ENCODE data around the gene PDLIM4.

Gene PDLIM4

GRCh38 chr5:132253452-132254320 lies 3.8 kb upstream of the PDLIM4 start:
- DNase-seq (ENCODE audit: low read depth, low spot score), result no peak

- no peak for DNase-seq (ENCODE audit: low read depth, low spot score)
Measured at GRCh38 chr5:132254321-132254977, 3.0 kb upstream of the PDLIM4 start.

- DNase-seq (ENCODE audit: low read depth, low spot score), result no peak
Measured at GRCh38 chr5:132256086-132256782, 1.3 kb upstream of the PDLIM4 start.

GRCh38 chr5:132256783-132257130 lies 739 bp upstream of the PDLIM4 start:
- DNase-seq (ENCODE audit: low read depth, low spot score), result no peak

- DNase-seq (ENCODE audit: low read depth, low spot score), result no peak
Measured at GRCh38 chr5:132258102-132259068, 889 bp downstream of the PDLIM4 start.

GRCh38 chr5:132259069-132259851 lies 1.8 kb downstream of the PDLIM4 start:
- peak; percentile 50 for DNase-seq (ENCODE audit: low read depth, low spot score)

DNA sequence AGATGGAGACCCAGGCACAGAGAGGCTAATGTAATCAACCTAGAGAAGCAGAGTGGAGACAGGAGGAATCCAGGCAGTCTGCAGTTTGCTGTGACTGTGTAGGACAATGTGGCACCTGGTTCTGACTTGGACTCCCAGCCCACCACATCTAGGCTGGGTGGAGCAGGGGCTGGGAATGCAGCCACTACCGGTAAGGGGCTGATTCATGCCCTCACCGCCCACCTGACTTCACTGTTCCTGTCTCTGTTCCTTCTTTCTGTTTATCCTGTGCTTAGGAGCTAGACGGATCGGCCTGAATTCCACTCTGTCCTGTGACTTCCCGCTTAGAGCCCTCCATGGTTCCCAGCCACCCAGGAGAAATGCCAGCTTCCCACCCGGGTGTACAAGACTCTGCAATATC lies 2.6 kb downstream of the PDLIM4 start:
- DNase-seq (ENCODE audit: low read depth, low spot score), result no peak

- DNase-seq (ENCODE audit: low read depth, low spot score), result no peak
Measured at GRCh38 chr5:132260714-132261551, 3.4 kb downstream of the PDLIM4 start.

DNA sequence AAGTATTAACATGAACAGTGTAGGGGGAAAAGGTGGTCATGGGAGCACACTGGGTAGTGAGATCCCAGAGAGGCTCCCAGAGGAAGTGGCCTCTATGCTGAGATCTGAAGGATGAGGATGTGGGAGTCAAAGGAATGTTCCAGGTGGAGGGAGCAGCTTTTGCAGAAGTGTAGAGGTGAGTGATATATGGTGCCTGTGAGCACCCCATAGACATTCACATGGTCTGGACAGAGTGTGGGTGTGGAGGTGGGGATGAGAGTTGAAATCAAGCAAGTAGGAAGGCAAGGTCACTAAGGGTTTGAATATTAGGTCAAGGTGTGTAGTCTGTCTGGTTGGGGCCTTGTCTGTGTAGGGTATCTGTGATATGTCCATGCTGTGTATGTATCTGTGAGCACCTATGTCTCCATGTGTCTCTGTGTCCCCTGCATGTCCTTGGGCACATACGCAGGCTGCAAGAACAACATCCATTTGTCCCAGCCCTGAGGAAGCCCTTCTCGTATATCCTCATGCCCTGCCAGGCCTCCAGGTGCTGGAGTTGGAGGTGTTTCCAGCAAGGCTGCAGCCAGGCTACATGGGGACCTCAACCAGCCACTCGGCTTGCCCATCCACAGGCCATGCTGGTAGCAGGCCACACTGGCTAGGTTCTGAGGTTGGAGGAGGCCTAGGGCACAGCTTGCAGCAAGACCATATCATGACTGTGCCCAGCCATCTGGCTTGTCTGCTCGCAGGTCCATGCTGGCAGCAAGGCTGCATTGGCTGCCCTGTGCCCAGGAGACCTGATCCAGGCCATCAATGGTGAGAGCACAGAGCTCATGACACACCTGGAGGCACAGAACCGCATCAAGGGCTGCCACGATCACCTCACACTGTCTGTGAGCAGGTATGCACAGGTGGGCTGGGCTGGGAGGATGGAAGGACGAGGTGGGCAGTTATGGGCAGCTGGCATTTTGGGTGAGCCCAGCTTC lies 4.7 kb downstream of the PDLIM4 start:
- no peak for DNase-seq (ENCODE audit: low read depth, low spot score)

- no peak for DNase-seq (ENCODE audit: low read depth, low spot score)
Measured at GRCh38 chr5:132262882-132263547, 5.5 kb downstream of the PDLIM4 start.

GRCh38 chr5:132263548-132264261 lies 6.2 kb downstream of the PDLIM4 start:
- DNase-seq (ENCODE audit: low read depth, low spot score), result no peak

GRCh38 chr5:132264546-132265335 lies 7.2 kb downstream of the PDLIM4 start:
- no peak for DNase-seq (ENCODE audit: low read depth, low spot score)

DNA sequence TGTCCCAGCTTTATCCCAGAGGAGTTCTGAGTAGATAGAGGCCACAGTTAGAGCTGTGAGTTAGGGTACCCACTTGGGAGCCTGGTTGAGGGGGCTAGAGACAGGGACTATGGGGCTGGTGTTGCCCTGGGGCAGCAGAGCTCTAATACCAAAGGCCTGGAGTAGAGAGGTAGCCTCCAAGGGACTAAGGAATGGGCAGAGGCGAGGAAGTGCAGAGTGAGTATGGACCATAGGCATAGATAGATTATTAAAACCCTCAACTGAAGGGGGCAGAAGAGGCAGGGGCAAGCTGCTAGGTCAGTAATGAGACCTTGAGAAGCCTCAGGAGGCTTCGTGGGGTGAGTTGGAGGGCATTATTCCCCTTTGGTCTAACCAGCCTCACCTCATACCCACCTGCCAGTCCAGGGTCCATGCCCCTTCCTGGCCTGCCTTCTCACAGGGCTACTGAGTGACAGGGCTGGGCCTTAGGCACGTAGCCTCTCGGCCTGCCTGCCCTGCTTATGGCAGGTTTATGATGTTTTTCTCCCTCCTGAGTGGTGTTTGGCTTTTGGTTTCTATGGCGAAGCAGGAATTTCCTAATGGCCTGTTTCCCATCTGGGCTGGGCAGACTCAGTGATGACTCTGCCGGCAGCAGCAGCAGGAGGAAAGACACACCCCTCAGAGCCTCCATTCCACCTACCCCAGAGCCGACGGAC lies 8.0 kb downstream of the PDLIM4 start:
- peak; percentile 87 for DNase-seq (ENCODE audit: low read depth, low spot score)

DNA sequence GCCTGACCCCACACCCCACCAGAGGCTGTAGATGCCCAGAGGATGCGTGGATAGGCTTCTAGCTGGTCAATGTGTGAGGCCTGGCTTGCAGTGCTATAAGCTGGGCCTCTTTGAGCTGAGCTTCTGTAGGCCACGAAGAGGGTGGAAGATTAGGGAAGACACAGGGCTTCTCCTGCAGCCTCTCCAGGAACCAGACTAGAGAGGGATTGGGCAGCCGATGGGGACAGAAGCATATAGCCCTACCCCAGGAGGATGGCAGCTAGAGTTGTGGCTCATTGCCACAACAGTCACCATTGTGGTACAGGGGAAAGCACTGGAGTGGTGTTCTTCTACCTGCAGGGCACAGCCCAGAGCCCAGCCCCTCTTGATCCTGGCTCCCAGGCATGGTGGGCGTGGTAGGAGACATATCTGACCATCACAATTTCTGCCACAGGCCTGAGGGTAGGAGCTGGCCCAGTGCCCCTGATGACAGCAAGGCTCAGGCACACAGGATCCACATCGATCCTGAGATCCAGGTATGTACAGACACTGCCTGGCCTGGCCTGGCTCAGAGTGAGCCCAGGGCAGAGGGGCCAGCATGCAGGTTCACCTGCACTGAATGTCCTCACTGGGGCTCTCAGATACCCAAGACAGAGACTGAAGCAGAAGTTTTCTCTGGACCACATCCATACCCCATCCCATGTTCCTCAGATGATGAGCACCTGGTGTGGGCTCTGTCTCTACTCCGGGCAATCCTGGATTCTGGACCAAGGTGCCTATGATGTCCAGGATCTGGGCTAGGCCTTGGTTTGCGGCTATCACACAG lies 8.7 kb downstream of the PDLIM4 start:
- no peak for DNase-seq (ENCODE audit: low read depth, low spot score)

DNA sequence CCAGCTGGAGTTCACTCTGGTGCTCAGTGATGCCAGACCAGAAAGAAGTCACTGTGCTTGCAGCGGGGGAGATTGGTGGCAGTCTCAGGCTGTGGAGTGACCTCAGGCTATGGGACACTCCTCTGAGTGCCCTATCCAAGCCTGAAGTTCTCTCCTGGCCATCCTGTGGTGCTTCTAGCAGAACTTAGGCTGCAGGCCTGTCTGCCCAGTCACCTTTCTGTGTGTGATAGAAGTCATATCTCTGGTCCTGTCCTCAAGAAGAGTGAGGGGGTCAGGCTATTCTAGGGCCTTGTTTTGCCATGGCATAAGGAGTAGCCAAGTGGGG lies 9.3 kb downstream of the PDLIM4 start:
- DNase-seq (ENCODE audit: low read depth, low spot score), result no peak

All from ELF-1 (cell line).